IMR-90 (cell line): ENCODE results near the gene CD44. TPM values are rescaled to one million over a fixed set of nuclear protein-coding genes. Genes with fewer than 3 reads are reported as not detected.

Experiments used
- ATAC-seq: fragments of 200-7000 bp; cut with Tn5 transposase; 2 replicates; pipeline ENCODE4 v1.9.1; 2020; ENCODE audit warnings: low read depth, mild to moderate bottlenecking, moderate library complexity
- BruUV-seq: library from RNA; stranded (reverse); fragments of 400-500 nt; replicated peaks from 2 replicates; lab custom pipeline; 2021; lab: Mats Ljungman, UMichigan
- CTCF ChIA-PET: fragments of 300-600 bp; formaldehyde crosslinking; extraction: SDS; loops from one replicate; lab custom pipeline; 2021; ENCODE audit warnings: antibody characterized with exemption; lab: Yijun Ruan, JAX
- POLR2A ChIA-PET: fragments of 300-600 bp; sonication (Branson Sonifier 250); formaldehyde crosslinking; loops from one replicate; lab custom pipeline; 2022; ENCODE audit warnings: antibody characterized with exemption; ENCODE audit not compliant: unreplicated experiment; lab: Charles Lee
- DNase-seq: peaks from one replicate; pipeline ENCODE4 v3.0.0; 2013
- H2AFZ ChIP-seq: replicated peaks from 2 replicates; pipeline ENCODE3; 2013; ENCODE audit warnings: low read length, mild to moderate bottlenecking; ENCODE audit not compliant: poor library complexity
- H2AK5ac ChIP-seq: 2 replicates; pipeline ENCODE4 v1.6.1; 2013; ENCODE audit warnings: low read depth, low read length, inconsistent platforms
- H2AK9ac ChIP-seq: replicated peaks from 2 replicates; pipeline ENCODE3; 2013; ENCODE audit warnings: mild to moderate bottlenecking, low read depth, low read length, moderate library complexity; ENCODE audit not compliant: poor library complexity
- H2BK120ac ChIP-seq: 2 replicates; pipeline ENCODE4 v1.6.1; 2013; ENCODE audit warnings: low read depth, low read length, inconsistent platforms
- H2BK15ac ChIP-seq: 3 replicates; pipeline ENCODE4 v1.6.1; 2013; ENCODE audit warnings: low read depth, low read length, inconsistent platforms
- H2BK20ac ChIP-seq: 2 replicates; pipeline ENCODE4 v1.6.1; 2013; ENCODE audit warnings: low read depth, mild to moderate bottlenecking, inconsistent platforms, low read length, moderate library complexity
- H2BK5ac ChIP-seq: 2 replicates; pipeline ENCODE4 v1.6.1; 2013; ENCODE audit warnings: mild to moderate bottlenecking, low read depth, low read length, inconsistent platforms; ENCODE audit not compliant: poor library complexity, severe bottlenecking
- H3K14ac ChIP-seq: replicated peaks from 2 replicates; pipeline ENCODE4 v1.6.1; 2013; ENCODE audit warnings: low read depth, low read length, inconsistent platforms
- H3K18ac ChIP-seq: 2 replicates; pipeline ENCODE4 v1.6.1; 2013; ENCODE audit warnings: low read depth, low read length, control low read depth
- H3K23ac ChIP-seq: 2 replicates; pipeline ENCODE4 v1.6.1; 2013; ENCODE audit warnings: low read depth, low read length, inconsistent platforms
- H3K27ac ChIP-seq: 2 replicates; pipeline ENCODE4 v1.5.1; 2013; ENCODE audit warnings: mild to moderate bottlenecking, control low read depth, low read length; ENCODE audit not compliant: insufficient read depth
- H3K27me3 ChIP-seq: 2 replicates; pipeline ENCODE4 v1.6.1; 2013; ENCODE audit warnings: low read length; ENCODE audit not compliant: control insufficient read depth, insufficient read depth
- H3K36me3 ChIP-seq: 2 replicates; pipeline ENCODE4 v1.6.1; 2013; ENCODE audit warnings: low read length, mixed read lengths; ENCODE audit not compliant: control insufficient read depth, insufficient read depth
- H3K4ac ChIP-seq: 2 replicates; pipeline ENCODE4 v1.6.1; 2013; ENCODE audit warnings: low read depth, low read length, inconsistent platforms
- H3K4me1 ChIP-seq: 2 replicates; pipeline ENCODE4 v1.6.1; 2013; ENCODE audit warnings: low read length, mixed read lengths; ENCODE audit not compliant: control insufficient read depth, insufficient read depth
- H3K4me2 ChIP-seq: 2 replicates; pipeline ENCODE4 v1.6.1; 2013; ENCODE audit warnings: low read depth, mild to moderate bottlenecking, control low read depth, low read length, moderate library complexity
- H3K4me3 ChIP-seq: 2 replicates; pipeline ENCODE4 v1.5.1; 2013; ENCODE audit warnings: low read depth, mild to moderate bottlenecking, control low read depth, low read length, moderate library complexity; ENCODE audit not compliant: insufficient read depth
- H3K56ac ChIP-seq: 2 replicates; pipeline ENCODE4 v1.6.1; 2013; ENCODE audit warnings: low read length, inconsistent platforms; ENCODE audit not compliant: insufficient read depth; ENCODE audit errors: extremely low read depth
- H3K79me1 ChIP-seq, 2 experiments: 2 replicates each; pipeline ENCODE4 v1.6.1; 2013; ENCODE audit warnings: low read length in 2 of 2, inconsistent platforms in 1 of 2, low read depth in 1 of 2
- H3K9ac ChIP-seq: 2 replicates; pipeline ENCODE4 v1.6.1; 2013; ENCODE audit warnings: low read depth, low read length, control low read depth
- H3K9me1 ChIP-seq: 2 replicates; pipeline ENCODE4 v1.6.1; 2013; ENCODE audit warnings: low read length, inconsistent platforms; ENCODE audit not compliant: insufficient read depth
- H3K9me3 ChIP-seq: 2 replicates; pipeline ENCODE4 v1.6.1; 2013; ENCODE audit warnings: low read length; ENCODE audit not compliant: control insufficient read depth, insufficient read depth
- H4K20me1 ChIP-seq: 2 replicates; pipeline ENCODE4 v1.6.1; 2013; ENCODE audit warnings: low read length, inconsistent platforms; ENCODE audit not compliant: insufficient read depth
- H4K5ac ChIP-seq: 2 replicates; pipeline ENCODE4 v1.6.1; 2013; ENCODE audit warnings: mild to moderate bottlenecking, low read depth, low read length, control low read depth
- H4K8ac ChIP-seq, 2 experiments: 2 replicates each; pipeline ENCODE4 v1.6.1; 2013; ENCODE audit warnings: low read depth in 2 of 2, low read length in 2 of 2, control low read depth in 1 of 2, inconsistent platforms in 1 of 2
- H4K91ac ChIP-seq: 2 replicates; pipeline ENCODE4 v1.6.1; 2013; ENCODE audit warnings: low read depth, low read length, inconsistent platforms; ENCODE audit not compliant: insufficient read depth
- CEBPB ChIP-seq: IDR thresholded peaks from 2 replicates; pipeline ENCODE4 v1.6.1; 2012; ENCODE audit warnings: low read depth, low read length, improper control_type of control experiment
- CHD1 ChIP-seq: IDR thresholded peaks from 2 replicates; pipeline ENCODE4 v1.6.1; 2012; ENCODE audit warnings: low read depth, low read length, improper control_type of control experiment
- WGBS, 2 experiments: methylation state at CpG; one replicate each; pipeline versions ENCODE4 v1.1.5 to v1.1.7; 2013; ENCODE audit warnings: missing lambda C conversion rate in 2 of 2; ENCODE audit not compliant: insufficient read length in 1 of 2; ENCODE audit errors: extremely low coverage in 2 of 2; 5-methylcytosine and 5-hydroxymethylcytosine counted together
- dilution Hi-C: fragments of 300-500 bp; cut with HindIII; formaldehyde crosslinking; loops from one replicate; pipeline ENCODE4 v1.14.3; 2018; ENCODE audit warnings: low sequenced_read_pairs; ENCODE audit not compliant: unreplicated experiment
- in situ Hi-C: fragments of 300-500 bp; cut with MboI; formaldehyde crosslinking; loops from 3 replicates; pipeline ENCODE4 v1.14.3; 2019; ENCODE audit warnings: low sequenced_read_pairs, inconsistent platforms, mixed read lengths
- intact Hi-C: fragments of 100-400 bp; cut with micrococcal nuclease; formaldehyde crosslinking; loops from 2 replicates; pipeline ENCODE4 v1.10.0; 2022
- polyA plus RNA-seq, 3 experiments: library from polyadenylated mRNA; depleted of rRNA; stranded (reverse); fragments of >200 nt; gene quantifications; 2 replicates each; pipeline ENCODE4 v1.2.3, GENCODE V29; 2012; ENCODE audit warnings: low replicate concordance in 1 of 3
- total RNA-seq: library from RNA; depleted of rRNA; stranded (reverse); fragments of >200 nt; gene quantifications from 2 replicates; pipeline ENCODE4 v1.2.3, GENCODE V29; 2012
- TF ChIP-seq, protein P1 (sequence below): fragments of 150-350 bp; IDR thresholded peaks from 2 replicates; pipeline ENCODE4 v1.6.1; 2017; ENCODE audit warnings: mild to moderate bottlenecking, antibody characterized with exemption, low read length, low read depth

CD44 gene
- total and polyA plus RNA-seq, 2 of the 4 experiments (the other 2 are of a cell fraction) = 357 to 947 TPM

DNA sequence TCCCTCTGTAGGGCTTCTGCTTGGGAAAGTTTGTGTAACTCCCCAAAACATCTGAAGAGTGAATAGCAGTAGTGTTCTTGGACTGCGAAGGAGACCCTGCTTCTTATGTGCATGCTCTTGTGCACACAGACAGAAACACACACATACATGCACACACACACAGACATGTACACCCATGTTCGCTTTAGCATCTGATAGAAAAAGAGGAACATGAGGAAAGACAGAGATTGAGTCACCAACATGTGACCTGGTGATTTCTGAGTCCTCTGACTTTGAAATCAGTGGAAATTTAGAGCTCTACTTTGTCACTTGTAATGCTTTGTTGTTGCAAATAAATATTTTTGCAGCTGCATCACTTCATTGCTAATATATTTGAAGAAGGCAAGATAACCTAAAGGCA lies 23.8 kb downstream of the CD44 start:
- ChIA-PET CTCF (interaction anchor here (0.6 to 1.0 kb wide), 3 partner anchors 9 to 236 kb away, joined by 3 to 8 read pairs (median 3); no protein-coding TSS in a partner anchor), POLR2A (no interaction called here)
- Histone ChIP-seq H3K4me2 (no peak overlapping the region), H2AFZ (no peak overlapping the region), H3K27ac (peak overlapping the region; percentile 64; the same call in 1 of the 2 replicates), H3K9me1 (peaks cover 57% of the 10 kb centered on the region), H4K91ac (no peak overlapping the region), H2BK20ac (no peak overlapping the region; the same call in 1 of the 2 replicates), H3K4me3 (no peak overlapping the region), H4K20me1 (peaks cover 100% of the 10 kb centered on the region), H4K5ac (peak overlapping the region; percentile 43; the same call in 1 of the 2 replicates), H3K36me3 (peaks cover 38% of the 10 kb centered on the region), H2BK5ac (peak overlapping the region; percentile 97), H3K79me1 (peaks cover 5 to 90% of the 10 kb centered on the region in 2 experiments), H4K8ac (peak overlapping the region; percentile 2 to 5; a peak in 1 of 4 replicates), H3K27me3 (no peaks in the 10 kb centered on the region), H2AK9ac (no peak overlapping the region), H2BK120ac (no peak overlapping the region), H3K18ac (peak overlapping the region; percentile 59; the same call in 1 of the 2 replicates), H2BK15ac (peak overlapping the region; percentile 67; the same call in 2 of the 3 replicates), H3K23ac (peak overlapping the region; percentile 10; the same call in 1 of the 2 replicates), H3K9me3 (no peaks in the 10 kb centered on the region), H3K14ac (no peak overlapping the region), H3K9ac (0 out of 2 replicates have a peak overlapping the region, but pooled peaks have one; percentile 5), H3K4me1 (peaks cover 64% of the 10 kb centered on the region), H3K4ac (no peak overlapping the region), H2AK5ac (peak overlapping the region; percentile 3; the same call in 1 of the 2 replicates), H3K56ac (no peak overlapping the region; the same call in 1 of the 2 replicates)
- in situ Hi-C loops (loop anchor here (25.0 kb wide), 1 partner anchor 575 kb away; no protein-coding TSS in a partner anchor), dilution Hi-C loops (no loop called here), intact Hi-C loops (no loop called here)
- TF ChIP-seq CHD1 (no peak), CEBPB (0 out of 2 replicates have a peak, but pooled peaks have one; percentile 17)
- TF ChIP-seq, protein P1, sequence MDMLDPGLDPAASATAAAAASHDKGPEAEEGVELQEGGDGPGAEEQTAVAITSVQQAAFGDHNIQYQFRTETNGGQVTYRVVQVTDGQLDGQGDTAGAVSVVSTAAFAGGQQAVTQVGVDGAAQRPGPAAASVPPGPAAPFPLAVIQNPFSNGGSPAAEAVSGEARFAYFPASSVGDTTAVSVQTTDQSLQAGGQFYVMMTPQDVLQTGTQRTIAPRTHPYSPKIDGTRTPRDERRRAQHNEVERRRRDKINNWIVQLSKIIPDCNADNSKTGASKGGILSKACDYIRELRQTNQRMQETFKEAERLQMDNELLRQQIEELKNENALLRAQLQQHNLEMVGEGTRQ = peak; percentile 80
- DNase-seq = peak; percentile 47
- ATAC-seq = no peak
- no CpG with 5 or more reads among the region's 2 CpGs for WGBS, 2 experiments
- BruUV-seq = no TSS peak
